Fibroblast of lung (primary cell): ENCODE measurements around the gene TRIM72. TPM values are rescaled to one million over a fixed set of nuclear protein-coding genes. Genes with fewer than 3 reads are reported as not detected.

Source experiments
- DNase-seq, 2 donors: peaks; one replicate each; pipeline versions ENCODE4 v3.0.0 to v3.0.0-alpha.2; 2010; ENCODE audit warnings: low read depth in 2 of 2
- H2AFZ ChIP-seq: 2 replicates; pipeline ENCODE4 v1.5.1; 2012; ENCODE audit warnings: low read length, control low read depth, inconsistent platforms
- H3K27ac ChIP-seq: 2 replicates; pipeline ENCODE4 v1.5.1; 2011; ENCODE audit warnings: low read length, control low read depth; ENCODE audit not compliant: insufficient read depth
- H3K27me3 ChIP-seq: 2 replicates; pipeline ENCODE4 v1.5.1; 2011; ENCODE audit warnings: mild to moderate bottlenecking, low read length; ENCODE audit not compliant: control insufficient read depth, insufficient read depth
- H3K36me3 ChIP-seq: 2 replicates; pipeline ENCODE4 v1.5.1; 2011; ENCODE audit warnings: low read length; ENCODE audit not compliant: control insufficient read depth, insufficient read depth
- H3K4me1 ChIP-seq: 2 replicates; pipeline ENCODE4 v1.5.1; 2011; ENCODE audit warnings: low read length; ENCODE audit not compliant: control insufficient read depth, insufficient read depth; ENCODE audit errors: extremely low read depth
- H3K4me2 ChIP-seq: 2 replicates; pipeline ENCODE4 v1.5.1; 2011; ENCODE audit warnings: low read length, control low read depth; ENCODE audit not compliant: insufficient read depth; ENCODE audit errors: extremely low read depth
- H3K4me3 ChIP-seq, 4 experiments: fragments of 200-600 bp in 1 of 4; sonication (generic) in 1 of 4; replicated peaks in 1 of 4; 2 replicates each; pipeline ENCODE4 v1.5.1; 2011 to 2016; ENCODE audit warnings: low read length in 4 of 4, low read depth in 3 of 4, mild to moderate bottlenecking in 3 of 4, control low read depth in 2 of 4, inconsistent platforms in 1 of 4, mixed read lengths in 1 of 4; ENCODE audit not compliant: insufficient read depth in 1 of 4; ENCODE audit errors: control extremely low read depth in 1 of 4
- H3K79me2 ChIP-seq: 2 replicates; pipeline ENCODE4 v1.5.1; 2012; ENCODE audit warnings: mild to moderate bottlenecking, low read length, inconsistent platforms; ENCODE audit not compliant: control insufficient read depth, insufficient read depth
- H3K9ac ChIP-seq: 2 replicates; pipeline ENCODE4 v1.5.1; 2011; ENCODE audit warnings: mild to moderate bottlenecking, low read length, control low read depth; ENCODE audit not compliant: insufficient read depth
- H3K9me3 ChIP-seq: 2 replicates; pipeline ENCODE4 v1.5.1; 2012; ENCODE audit warnings: low read depth, low read length; ENCODE audit not compliant: control insufficient read depth, insufficient read depth
- H4K20me1 ChIP-seq: 2 replicates; pipeline ENCODE4 v1.5.1; 2011; ENCODE audit warnings: low read length; ENCODE audit not compliant: control insufficient read depth, insufficient read depth; ENCODE audit errors: extremely low read depth
- EZH2 ChIP-seq: IDR thresholded peaks from 2 replicates; pipeline ENCODE4 v1.5.1; 2012; ENCODE audit warnings: low read length, control low read depth, mild to moderate bottlenecking; ENCODE audit errors: missing control alignments
- polyA plus RNA-seq, 2 donors: library from polyadenylated mRNA; depleted of rRNA in 1 of 2; stranded (reverse) in 1 of 2; unstranded in 1 of 2; fragments of >200 nt; gene quantifications; 2 replicates each; pipeline ENCODE4 v1.2.1, GENCODE V29; 2011 to 2012; ENCODE audit warnings: missing spikeins in 1 of 2
- total RNA-seq: library from RNA; depleted of rRNA; stranded (reverse); fragments of >200 nt; gene quantifications from 2 replicates; pipeline ENCODE4 v1.2.1, GENCODE V29; 2014
- TF ChIP-seq, protein P1 (sequence below), 2 donors: IDR thresholded peaks in 1 of 2; conservative IDR thresholded peaks in 1 of 2; 1 replicate in 1 of 2; 2 replicates in 1 of 2; pipeline ENCODE4 v1.5.1; 2011 to 2012; ENCODE audit warnings: low read length in 2 of 2, control low read depth in 1 of 2, inconsistent platforms in 1 of 2, low read depth in 1 of 2, mild to moderate bottlenecking in 1 of 2

Gene TRIM72
- total and polyA plus RNA-seq, 2 donors (not counting 1 experiment from before 2014, with no cell fraction given), result not detected

DNA sequence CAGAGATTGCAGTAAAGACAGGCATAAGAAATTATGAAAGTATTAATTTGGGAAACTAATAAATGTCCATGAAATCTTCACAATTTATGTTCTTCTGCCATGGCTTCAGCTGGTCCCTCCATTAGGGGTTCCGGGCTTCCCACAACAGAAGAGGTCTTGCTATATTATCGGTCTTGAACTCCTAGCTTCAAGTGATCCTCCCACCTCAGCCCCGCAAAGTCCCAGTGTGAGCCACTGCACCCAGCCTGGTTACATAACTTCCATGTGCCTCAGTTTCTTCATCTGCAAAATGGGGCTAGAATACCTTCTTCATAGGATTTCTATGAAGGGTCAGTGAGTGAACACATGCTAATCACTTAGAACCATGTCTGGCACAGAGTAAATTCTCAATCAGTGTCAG, 32.4 kb downstream of the TRIM72 start:
- no peak for DNase-seq
- H3K9ac ChIP-seq, result no peak overlapping the region
- H4K20me1 ChIP-seq, result no peaks in the 10 kb centered on the region
- H3K4me1 ChIP-seq, result no peaks in the 10 kb centered on the region
- no peak for TF ChIP-seq EZH2
- TF ChIP-seq, protein P1, sequence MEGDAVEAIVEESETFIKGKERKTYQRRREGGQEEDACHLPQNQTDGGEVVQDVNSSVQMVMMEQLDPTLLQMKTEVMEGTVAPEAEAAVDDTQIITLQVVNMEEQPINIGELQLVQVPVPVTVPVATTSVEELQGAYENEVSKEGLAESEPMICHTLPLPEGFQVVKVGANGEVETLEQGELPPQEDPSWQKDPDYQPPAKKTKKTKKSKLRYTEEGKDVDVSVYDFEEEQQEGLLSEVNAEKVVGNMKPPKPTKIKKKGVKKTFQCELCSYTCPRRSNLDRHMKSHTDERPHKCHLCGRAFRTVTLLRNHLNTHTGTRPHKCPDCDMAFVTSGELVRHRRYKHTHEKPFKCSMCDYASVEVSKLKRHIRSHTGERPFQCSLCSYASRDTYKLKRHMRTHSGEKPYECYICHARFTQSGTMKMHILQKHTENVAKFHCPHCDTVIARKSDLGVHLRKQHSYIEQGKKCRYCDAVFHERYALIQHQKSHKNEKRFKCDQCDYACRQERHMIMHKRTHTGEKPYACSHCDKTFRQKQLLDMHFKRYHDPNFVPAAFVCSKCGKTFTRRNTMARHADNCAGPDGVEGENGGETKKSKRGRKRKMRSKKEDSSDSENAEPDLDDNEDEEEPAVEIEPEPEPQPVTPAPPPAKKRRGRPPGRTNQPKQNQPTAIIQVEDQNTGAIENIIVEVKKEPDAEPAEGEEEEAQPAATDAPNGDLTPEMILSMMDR (conservative IDR thresholded peaks at IDR 0.05 in 1 of 2, IDR thresholded peaks at IDR 0.05 in 1 of 2; ENCODE audit: low read depth in 1 of 2, low read length in 2 of 2), result no peak
- no peak overlapping the region for H2AFZ ChIP-seq
- no peaks in the 10 kb centered on the region for H3K9me3 ChIP-seq
- no peak overlapping the region for H3K27ac ChIP-seq
- no peaks in the 10 kb centered on the region for H3K79me2 ChIP-seq
- no peaks in the 10 kb centered on the region for H3K36me3 ChIP-seq
- no peaks in the 10 kb centered on the region for H3K27me3 ChIP-seq
- H3K4me2 ChIP-seq, result no peak overlapping the region
- no peak overlapping the region for H3K4me3 ChIP-seq

DNA sequence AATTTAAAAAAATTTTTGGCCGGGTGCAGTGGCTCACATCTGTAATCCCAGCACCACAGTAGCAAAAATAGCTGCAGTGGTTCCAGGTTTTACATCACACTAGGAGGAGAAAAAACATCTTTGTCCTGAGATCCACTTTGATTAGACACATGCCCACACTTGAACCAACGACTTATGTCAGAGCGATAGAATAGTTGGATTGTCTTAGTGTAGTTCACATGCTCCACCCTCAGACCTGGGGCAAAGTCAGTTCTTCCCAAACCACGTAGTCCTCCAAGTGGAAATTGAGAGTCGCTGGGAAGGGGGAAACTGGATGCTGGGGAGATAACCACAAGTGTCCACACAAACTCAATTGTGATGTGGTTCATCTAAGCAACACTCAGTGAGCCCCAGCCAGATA, 34.4 kb downstream of the TRIM72 start:
- H3K27ac ChIP-seq, result no peak overlapping the region
- no peak for TF ChIP-seq EZH2
- TF ChIP-seq, protein P1 (conservative IDR thresholded peaks at IDR 0.05 in 1 of 2, IDR thresholded peaks at IDR 0.05 in 1 of 2; ENCODE audit: low read depth in 1 of 2, low read length in 2 of 2), result no peak
- no peaks in the 10 kb centered on the region for H3K79me2 ChIP-seq
- no peak overlapping the region for H3K4me2 ChIP-seq
- H3K4me1 ChIP-seq, result no peaks in the 10 kb centered on the region
- H4K20me1 ChIP-seq, result no peaks in the 10 kb centered on the region
- no peaks in the 10 kb centered on the region for H3K36me3 ChIP-seq
- no peaks in the 10 kb centered on the region for H3K9me3 ChIP-seq
- no peak for DNase-seq
- H3K27me3 ChIP-seq, result no peaks in the 10 kb centered on the region
- no peak overlapping the region for H3K4me3 ChIP-seq
- no peak overlapping the region for H3K9ac ChIP-seq
- H2AFZ ChIP-seq, result no peak overlapping the region

DNA sequence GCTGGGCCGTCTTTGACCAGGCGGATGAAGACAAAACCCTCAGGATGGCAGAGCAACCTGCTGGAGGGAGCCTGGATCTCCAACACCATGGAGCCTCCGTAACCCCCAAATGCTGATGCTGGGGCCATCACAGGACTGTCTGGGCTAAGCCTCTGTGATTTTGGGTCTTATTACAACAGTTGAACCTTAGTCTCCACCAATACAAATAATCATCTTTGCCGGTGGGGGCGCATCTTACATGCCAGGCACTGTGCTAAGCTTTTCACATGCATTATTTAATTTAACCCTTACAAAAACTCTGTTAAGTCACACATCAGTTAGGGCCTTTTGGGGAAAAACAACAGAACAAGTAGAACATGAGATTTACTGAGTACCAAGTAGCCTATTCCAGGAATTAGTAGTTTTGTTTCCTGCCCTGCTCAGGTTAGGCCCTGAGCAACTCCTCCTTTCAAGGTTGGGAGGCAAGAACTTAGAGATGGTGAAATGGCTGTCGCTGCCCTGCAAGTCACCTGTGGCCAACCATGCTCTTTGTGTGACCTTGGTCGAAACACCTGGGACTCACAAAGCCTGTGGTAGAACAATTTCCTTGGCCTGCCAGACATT, 37.0 kb downstream of the TRIM72 start:
- Histone ChIP-seq H3K36me3 (no peaks in the 10 kb centered on the region), H3K27me3 (no peaks in the 10 kb centered on the region), H3K4me1 (no peaks in the 10 kb centered on the region), H3K4me2 (no peak overlapping the region), H3K27ac (no peak overlapping the region), H3K4me3 (no peak overlapping the region), H2AFZ (no peak overlapping the region), H4K20me1 (no peaks in the 10 kb centered on the region), H3K79me2 (no peaks in the 10 kb centered on the region), H3K9ac (no peak overlapping the region), H3K9me3 (no peaks in the 10 kb centered on the region)
- no peak for DNase-seq
- TF ChIP-seq EZH2, result no peak
- TF ChIP-seq, protein P1 (conservative IDR thresholded peaks at IDR 0.05 in 1 of 2, IDR thresholded peaks at IDR 0.05 in 1 of 2; ENCODE audit: low read depth in 1 of 2, low read length in 2 of 2), result no peak
